GM18519 (cell line): ENCODE results near the gene AFAP1L2.

Experiments used
- ATAC-seq: cut with Tn5 transposase; IDR thresholded peaks from one replicate; pipeline ENCODE4 v1.9.1; 2021; ENCODE audit warnings: mild to moderate bottlenecking, moderate library complexity; ENCODE audit not compliant: unreplicated experiment, low FRiP score

The AFAP1L2 gene

DNA sequence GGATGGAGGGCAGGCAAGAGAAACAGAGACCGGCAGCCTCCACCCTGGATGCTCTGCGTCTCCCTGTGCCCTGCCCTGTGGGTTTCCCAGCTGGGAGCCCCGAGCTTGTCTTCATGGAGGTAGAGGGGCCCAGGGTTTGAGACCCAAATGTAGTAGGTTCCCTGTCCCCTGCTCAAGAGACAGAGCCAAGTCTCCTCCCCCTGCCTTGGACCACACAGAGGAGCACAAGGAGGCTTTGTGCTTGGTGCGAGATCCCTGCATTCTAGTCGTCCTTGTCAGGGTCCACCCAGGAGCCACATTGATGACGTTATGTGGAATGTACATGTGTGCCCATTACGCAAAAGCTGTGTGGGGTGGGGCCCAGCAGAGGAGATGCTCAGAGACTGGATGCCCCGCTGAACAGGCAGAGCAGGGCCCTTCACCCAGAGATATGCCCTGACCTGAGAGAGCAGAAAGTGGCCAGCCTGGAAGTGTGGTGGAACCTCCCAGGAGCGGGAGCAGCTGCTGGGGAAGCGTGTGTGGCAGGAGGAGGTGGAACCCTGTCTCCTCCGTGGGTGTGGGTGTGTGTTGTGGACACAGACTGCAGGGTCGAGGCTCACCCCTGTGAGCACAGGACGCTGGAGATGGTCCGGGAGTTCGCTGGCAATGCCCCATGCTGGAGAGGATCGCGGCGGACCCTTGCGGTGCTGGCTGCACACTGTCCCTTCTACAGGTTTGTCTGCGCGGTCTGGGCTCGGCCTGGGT is 126.0 kb downstream of the AFAP1L2 start:
- no peak for ATAC-seq

GRCh38 chr10:114276671-114277070 is 127.6 kb downstream of the AFAP1L2 start:
- ATAC-seq = no peak

- no peak for ATAC-seq
These were observed 128.2 kb downstream of the AFAP1L2 start for GRCh38 chr10:114276066-114276465.

DNA sequence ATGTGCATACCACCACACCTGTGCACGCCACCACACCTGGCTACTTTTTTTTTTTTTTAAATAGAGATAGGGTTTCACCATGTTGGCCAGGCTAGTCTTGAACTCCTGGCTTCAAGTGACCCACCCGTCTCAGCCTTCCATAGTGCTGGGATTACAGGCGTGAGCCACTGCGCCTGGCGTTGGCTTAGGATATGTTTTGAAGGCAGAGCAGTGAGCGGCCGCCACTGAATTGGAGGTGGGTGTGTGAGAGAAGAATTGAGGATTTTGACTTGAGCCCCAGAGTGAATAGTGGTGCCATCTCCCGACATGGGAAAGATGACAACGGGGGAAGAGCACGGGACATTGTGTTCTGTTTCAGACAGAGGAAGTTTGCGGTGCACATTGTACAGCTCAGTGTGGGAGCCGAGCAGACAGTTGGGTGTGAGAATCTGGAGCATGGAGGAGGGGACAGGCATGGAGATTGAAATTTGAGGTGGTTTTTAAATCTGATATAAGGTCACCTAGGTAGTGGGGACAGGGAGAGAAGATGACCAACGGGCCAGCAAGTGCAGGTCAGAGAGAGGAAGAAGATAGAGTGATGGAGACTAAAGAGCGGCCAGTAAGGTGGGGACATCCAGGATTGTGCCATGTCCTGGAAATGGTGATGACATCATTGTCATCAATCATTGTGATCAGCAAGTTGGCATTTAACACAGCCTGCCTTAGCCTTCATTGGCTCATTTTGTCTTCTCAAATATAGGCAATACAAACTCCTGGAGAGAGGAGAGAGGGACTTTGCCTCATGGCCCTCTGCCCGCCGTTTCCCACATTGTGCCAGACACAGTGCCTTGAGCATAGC is 129.5 kb downstream of the AFAP1L2 start:
- ATAC-seq = no peak

GRCh38 chr10:114273910-114274309 is 130.4 kb downstream of the AFAP1L2 start:
- ATAC-seq = no peak

GRCh38 chr10:114272696-114273095 is 131.6 kb downstream of the AFAP1L2 start:
- ATAC-seq = no peak

DNA sequence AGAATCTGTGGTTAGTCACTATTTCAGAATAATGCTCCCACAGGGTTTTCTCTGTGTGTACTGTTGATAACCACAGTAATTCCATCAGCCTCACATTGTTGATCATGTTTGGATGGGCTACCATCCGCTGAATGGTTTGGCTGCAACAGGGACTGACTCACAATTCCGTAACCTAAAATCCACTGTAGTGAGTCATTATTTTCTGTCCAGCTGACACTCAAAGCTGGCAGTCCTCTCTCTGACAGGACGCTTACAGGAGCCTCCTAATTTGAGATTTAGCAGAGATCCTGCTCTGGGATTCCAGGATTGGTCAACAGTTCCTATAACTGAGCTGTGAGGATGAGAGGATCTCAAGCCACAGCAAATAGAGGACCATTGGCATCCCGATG is 132.5 kb downstream of the AFAP1L2 start:
- no peak for ATAC-seq

DNA sequence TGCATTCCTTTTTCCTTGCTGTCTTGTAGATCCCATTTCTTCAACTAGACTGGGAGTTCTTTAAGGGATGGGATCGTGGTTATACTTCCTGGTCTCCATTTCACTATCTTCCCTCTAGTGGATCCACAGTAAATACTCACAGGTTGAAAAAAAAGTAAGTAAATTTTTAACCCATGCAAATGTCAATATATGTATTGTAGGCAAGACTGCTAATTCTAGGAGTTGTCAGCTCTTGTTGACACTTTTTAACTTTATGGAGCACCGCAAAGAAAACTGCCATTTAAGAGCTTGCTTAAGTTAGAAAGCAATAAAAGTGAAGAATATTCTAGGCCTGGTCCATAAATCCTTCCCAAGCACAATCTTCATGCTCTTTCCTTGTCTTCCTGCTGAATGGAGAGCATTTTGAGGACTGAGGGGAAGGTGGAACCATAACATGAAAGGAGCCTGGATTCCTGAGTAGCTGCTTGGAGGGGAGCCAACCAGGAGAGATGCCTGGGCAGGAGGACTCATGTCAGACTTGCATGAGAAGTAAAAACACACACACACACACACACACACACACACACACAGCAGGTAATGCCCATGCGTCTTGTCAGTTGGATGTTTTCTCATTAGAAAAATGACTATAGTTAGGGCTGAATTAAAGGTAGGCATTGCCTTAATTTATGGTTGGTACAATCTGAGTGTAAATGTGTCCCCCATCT is 133.1 kb downstream of the AFAP1L2 start:
- ATAC-seq = no peak

DNA sequence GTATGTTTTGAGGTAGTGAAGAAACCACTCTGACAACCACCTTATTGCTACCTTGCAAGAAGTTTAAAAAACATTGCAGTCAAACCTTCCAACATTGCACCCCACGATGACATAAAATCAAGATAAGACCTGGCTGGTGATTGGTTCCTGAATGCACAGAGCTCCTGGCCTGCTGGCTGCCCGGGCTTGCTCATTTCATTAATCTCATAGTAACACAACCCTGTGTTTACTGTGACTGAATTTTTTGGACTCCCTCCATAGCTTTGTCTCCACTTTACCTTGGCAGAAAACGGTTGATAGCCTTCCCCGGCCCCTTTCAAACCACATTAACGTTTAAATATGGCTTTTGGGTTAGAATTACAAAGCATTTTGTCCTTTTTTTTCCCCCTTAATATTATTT is 137.8 kb downstream of the AFAP1L2 start:
- no peak for ATAC-seq

GRCh38 chr10:114265392-114266053 is 138.8 kb downstream of the AFAP1L2 start:
- ATAC-seq = no peak

GRCh38 chr10:114262496-114262895 is 141.8 kb downstream of the AFAP1L2 start:
- ATAC-seq = no peak

DNA sequence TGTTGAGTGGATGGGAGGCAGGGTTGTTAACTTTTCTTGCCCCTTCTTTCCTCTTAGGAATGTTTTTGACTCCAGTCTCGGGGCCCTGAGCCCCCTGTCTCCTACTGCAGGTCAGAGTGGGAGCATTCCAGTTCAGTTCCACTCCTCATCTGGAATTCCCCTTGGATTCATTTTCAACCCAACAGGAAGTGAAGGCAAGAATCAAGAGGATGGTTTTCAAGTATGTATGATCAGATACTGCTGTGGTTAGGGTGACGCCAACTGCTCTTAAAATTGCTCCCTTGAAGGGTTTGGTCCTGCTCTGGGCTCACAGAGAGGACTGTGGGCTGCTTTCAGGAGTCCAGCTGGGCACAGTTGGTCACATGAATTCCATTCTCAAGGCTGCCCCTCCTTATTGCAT is 143.2 kb downstream of the AFAP1L2 start:
- ATAC-seq = no peak

DNA sequence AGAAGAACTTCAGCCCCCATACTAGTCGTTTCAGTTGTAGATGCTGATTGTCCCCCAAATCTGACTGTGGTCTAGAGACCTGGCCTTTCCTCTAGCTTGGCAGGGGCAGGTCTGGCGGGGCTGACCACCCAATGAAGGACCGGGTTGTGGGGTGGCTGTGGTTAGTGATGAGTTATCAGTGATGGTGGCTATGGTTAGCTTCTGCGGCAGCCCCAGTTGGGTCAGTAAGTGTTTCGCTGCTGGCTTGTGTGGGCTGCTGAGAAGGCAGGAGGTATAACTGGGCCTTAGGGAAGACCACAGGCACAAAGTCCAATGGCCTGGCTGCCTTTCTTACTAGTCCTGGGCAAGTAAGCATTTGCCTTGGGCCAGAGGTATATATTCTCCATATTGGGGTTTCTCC is 143.9 kb downstream of the AFAP1L2 start:
- ATAC-seq = no peak

DNA sequence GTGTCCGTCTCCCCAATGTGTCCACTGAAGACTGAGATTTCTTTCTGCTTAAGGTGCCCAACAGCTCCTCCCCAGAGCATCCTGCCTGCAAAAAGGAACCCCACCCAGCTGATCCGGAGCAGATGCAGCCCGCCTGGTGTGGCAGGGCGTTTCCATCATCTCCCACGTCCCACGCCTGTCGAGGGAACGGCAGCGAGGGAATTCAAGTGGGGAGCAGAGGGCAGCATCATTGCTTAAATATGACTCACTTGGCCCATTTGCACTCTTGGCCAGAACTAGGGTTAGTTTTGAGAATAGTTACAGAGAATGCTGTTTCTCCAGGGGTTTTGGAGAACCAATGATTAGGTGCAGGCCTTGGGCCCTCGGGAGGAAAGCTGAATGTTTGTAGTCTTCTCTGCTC is 144.5 kb downstream of the AFAP1L2 start:
- no peak for ATAC-seq

GRCh38 chr10:114258274-114258840 is 145.9 kb downstream of the AFAP1L2 start:
- ATAC-seq = no peak

DNA sequence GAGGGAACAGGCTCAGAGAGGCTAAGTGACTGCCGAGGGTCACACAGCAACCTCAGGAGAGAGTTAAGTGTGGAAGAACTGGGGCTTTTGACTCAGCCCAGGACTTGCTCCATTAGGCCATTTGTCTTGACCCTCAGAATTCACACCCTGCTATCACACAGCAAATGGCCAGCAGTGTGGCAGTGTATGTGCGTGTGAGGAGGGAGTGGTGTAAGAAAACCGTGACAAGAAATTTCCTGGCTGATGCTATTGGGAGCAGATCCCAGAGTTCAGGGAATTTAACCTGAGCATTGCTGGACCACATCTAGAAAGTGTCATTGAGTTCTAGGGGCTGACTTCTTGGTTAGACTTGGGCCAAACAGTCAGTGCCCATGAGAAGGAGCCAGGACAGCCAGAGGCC is 146.8 kb downstream of the AFAP1L2 start:
- ATAC-seq = no peak

DNA sequence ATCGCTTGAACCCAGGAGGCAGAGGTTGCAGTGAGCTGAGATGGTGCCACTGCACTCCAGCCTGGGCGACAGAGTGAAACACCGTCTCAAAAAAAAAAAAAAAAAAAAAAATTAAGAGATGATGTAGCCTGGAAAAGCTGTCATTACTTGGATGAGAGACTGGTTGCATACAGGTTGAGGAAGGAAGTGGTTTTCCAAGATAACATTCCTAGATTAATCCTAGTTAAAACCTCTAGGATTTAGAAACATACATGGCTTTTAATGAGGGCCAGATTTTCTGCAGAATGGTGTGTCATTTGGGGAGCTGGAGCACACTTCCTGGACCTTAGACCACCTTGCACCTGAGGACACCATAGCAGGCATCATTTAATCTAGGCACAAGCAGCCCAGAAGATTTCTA is 147.5 kb downstream of the AFAP1L2 start:
- ATAC-seq = no peak

GRCh38 chr10:114256008-114256765 is 148.1 kb downstream of the AFAP1L2 start:
- ATAC-seq = no peak

DNA sequence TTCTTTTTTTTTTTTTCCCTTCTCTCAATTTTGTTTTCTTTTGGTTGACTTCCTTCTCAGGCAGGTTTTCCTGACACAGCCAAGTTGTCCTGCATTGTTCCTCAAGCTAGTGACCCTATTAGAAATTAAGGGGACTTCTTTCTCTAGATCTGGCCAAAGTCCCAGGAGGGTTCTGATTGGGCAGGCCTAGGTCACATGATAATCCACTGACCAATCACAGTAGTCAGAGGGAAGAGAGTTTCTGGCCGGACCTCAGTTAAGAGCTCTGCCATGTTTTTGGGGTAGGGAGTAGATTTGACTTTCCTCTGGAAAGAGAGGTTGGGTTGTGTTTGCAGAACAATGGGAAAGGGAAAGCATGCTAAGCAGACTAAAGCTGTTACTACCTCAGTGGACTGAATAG is 149.1 kb downstream of the AFAP1L2 start:
- no peak for ATAC-seq

DNA sequence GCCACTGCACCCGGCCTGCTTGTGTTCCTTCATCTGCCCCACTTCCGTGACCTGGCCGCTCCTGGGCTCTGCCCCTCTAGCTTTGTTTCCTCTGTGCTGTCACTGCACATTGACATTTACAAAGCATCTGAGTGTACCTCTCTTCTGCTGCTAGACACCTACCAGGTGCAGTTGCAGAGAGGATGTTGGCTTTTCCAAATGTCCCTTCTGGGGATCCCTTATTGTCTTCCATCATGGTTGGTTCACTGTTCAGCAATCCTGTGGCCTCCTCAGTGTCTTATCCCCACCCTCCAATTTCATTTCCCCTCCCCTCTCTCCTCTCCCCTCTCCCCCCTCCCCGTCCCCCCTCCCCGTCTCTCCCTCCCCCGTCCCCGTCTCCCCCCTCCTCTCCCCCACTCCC is 151.4 kb downstream of the AFAP1L2 start:
- ATAC-seq = no peak
